ENCODE data around the gene XNDC1N.
"Not testable (repeated sequence)": the region's sequence is repeated elsewhere in the genome, so short reads cannot be mapped to it uniquely, and the experiment has no call there.

Gene XNDC1N

GRCh38 chr11:71934213-71934612 lies 5.8 kb upstream of the XNDC1N start:
- no peak for DNase-seq (ENCODE audit: low read depth)
- no peak overlapping the region for H3K4me3 ChIP-seq (ENCODE audit: low read depth, low read length)

GRCh38 chr11:71933141-71933933 lies 4.9 kb upstream of the XNDC1N start:
- H3K4me3 ChIP-seq (ENCODE audit: low read depth, low read length) = no peak overlapping the region
- no peak for DNase-seq (ENCODE audit: low read depth)

GRCh38 chr11:71931245-71931602 lies 2.8 kb upstream of the XNDC1N start:
- H3K4me3 ChIP-seq (ENCODE audit: low read depth, low read length) = no peak overlapping the region
- DNase-seq (ENCODE audit: low read depth) = no peak

DNA sequence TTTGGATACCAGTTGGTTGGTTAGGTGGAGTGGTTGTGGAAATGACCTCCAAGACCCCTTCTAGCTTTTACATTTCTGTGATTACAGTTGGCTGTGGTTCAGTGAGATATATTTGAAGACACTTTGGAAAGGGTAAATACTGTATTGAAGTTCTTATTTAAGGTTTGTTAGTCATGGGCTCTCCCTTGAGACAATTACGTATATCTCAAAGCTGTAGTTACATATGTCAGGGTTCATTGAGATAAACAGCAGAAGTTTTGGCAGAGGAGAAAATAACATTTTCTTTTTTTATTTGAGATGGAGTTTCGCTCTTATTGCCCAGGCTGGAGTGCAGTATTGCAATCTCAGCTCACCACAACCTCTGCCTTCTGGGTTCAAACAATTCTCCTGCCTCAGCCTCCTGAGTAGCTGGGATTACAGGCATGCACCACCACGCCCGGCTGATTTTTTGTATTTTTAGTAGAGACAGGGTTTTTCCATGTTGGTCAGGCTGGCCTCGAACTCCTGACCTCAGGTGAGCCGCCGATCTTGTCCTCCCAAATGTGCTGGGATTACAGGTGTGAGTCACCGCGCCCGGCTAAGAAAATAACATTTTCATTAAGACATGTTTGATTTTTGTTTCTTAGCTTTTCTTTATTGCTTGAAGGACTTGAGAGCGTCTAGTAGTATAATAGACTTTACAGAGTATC lies 2.3 kb upstream of the XNDC1N start:
- H3K4me3 ChIP-seq (ENCODE audit: low read depth, low read length) = no peak overlapping the region
- DNase-seq (ENCODE audit: low read depth) = no peak

DNA sequence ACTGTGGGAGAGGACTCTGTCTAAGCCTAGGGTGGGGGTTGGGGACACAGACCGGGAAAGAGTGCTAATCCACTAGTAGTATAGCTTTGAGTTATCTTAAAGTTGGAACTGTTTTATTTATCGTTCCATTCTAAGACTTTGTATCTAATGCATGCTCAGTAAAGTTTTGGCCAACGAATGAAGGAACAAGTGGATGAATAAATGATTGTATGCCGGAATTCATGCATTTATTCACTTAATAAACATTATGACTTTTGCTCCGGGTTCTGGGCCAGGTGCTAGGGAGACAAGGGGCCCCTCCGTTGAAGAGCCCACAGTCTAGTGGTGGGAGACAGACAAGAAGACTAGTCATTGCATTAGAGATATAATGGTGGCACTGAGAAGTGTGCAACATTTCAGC lies 1.1 kb upstream of the XNDC1N start:
- DNase-seq (ENCODE audit: low read depth) = no peak
- H3K4me3 ChIP-seq (ENCODE audit: low read depth, low read length) = peak overlapping the region; percentile 98

DNA sequence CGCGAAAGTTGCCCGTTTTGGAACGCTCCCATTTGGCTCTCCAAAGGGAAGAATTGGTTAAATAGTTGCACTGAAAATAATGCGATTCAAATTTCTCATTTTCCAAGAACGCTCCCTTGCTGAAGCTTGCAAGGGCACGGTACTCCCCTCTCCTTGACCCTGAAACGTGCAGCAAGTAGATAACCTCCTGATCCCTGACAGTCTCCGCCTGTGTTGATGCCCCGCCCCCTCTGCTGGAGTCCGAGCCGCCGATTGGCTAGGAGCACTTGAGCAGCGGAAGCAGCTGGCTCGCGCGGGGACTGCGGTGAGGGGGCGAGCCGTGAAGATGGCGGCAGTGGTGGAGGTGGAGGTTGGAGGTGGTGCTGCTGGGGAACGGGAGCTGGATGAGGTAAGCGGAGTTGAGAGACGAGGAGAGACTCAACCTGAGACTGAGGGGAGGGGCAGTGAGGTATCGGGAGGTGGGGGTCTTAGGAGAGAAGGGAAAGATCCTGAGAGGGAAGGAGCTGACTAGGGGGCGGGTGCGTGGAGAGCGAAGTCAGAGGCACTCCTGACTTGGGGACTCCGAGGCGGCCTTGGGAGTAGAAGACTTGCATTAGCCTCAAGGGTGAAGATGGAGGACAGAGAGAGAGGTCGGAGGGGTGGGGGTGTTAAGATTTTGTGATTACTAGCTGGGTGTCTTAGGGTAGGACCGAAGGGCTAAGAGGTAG lies 496 bp upstream of the XNDC1N start, which contains the start of gene RNF121:
Gene RNF121 (plus strand): TSS at position 310 of the 707 bp plus-strand sequence. CDS start 16 bp downstream, at position 326.
- peak within 1 kb of the TSS; percentile 98 for H3K4me3 ChIP-seq (ENCODE audit: low read depth, low read length)
- peak; percentile 78 for DNase-seq (ENCODE audit: low read depth)

DNA sequence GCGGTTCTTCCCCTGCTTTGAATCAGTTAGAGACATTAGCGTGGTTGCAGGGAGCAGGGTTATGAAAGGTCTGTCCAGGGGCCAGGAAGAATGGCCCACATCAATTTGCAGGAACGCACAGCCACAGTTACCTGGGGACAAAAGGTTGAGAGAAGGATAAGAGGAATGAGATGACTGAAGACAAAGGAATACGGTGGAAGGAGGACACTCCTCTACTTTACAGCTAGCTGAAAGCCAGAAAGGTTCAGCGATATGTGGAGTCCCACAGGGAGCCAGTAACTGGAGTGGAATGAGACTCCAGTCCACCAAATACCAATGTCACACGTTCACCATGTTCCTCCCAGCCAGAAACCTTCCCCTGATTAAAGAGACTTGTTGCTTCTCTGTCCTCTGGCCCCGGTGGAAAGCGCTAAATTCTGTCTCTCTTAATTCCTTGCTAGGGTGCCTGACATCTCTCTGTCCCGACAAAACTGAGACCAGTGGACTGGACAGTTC lies 10.7 kb downstream of the XNDC1N start:
- DNase-seq (ENCODE audit: low read depth) = no peak
- no peak overlapping the region for H3K4me3 ChIP-seq (ENCODE audit: low read depth, low read length)

- H3K4me3 ChIP-seq (ENCODE audit: low read depth, low read length) = no peak overlapping the region
- DNase-seq (ENCODE audit: low read depth) = no peak
Measured at GRCh38 chr11:71914617-71915189, 13.7 kb downstream of the XNDC1N start.

DNA sequence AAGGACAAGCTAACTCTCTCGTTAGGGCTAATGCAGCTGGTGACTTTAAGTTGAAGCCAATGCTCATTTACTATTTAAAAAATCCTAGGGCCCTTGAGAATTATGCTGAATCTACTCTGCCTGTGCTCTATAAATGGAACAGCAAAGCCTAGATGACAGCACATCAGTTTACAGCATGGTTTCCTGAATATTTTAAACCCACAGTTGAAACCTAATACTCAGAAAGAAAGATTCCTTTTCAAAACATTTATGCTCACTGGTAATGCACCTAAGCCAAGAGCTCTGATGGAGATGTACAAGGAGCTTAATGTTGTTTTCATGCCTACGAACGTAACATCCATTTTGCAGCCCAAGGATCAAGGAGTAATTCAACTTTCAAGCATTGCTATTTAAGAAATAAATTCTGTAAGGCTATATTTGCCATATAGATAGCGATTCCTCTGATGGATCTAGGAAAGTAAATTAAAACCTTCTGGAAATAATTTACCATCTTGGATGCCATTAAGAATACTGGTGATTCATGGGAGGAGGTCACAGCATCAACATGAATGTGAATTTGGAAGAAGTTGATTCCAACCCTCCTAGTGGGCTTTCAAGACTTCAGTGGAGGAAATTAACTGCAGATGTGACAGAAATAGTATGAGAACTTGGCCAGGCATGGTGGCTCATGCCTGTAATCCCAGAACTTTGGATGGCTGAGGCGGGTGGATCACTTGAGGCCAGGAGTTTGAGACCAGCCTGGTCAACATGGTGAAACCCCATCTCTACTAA lies 14.5 kb downstream of the XNDC1N start:
- no peak overlapping the region for H3K4me3 ChIP-seq (ENCODE audit: low read depth, low read length)
- DNase-seq (ENCODE audit: low read depth) = no peak

GRCh38 chr11:71911986-71912340 lies 16.4 kb downstream of the XNDC1N start:
- not testable (repeated sequence) for DNase-seq (ENCODE audit: low read depth); H3K4me3 ChIP-seq (ENCODE audit: low read depth, low read length)

DNA sequence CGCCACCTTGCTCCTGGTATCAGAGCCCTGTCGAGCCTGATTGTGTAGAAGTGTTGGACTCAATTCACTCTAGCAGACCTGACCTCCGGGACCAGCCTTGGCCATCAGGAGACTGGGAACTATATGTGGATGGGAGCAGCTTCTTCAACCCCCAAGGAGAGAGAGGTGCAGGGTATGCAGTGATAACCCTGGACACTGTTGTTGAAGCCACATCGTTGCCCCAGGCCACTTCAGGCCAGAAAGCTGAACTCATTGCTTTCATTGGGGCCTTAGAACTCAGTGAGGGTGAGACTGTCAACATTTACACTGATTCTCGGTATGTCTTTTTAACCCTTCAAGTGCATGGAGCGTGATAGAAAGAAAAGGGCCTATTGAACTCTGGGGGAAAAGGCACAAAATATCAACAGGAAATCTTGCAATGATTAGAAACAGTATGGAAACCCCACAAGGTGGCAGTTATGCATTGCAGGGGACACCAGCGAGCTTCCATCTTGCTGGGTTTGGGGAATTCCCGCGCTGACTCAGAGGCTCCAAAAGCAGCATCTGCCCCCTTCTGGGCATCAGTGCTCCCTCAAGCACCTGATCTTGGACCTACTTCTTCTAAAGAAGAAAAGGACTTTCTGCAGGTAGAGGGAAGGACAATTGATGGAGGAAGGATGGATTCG lies 16.9 kb downstream of the XNDC1N start:
- DNase-seq (ENCODE audit: low read depth); H3K4me3 ChIP-seq (ENCODE audit: low read depth, low read length): not testable (repeated sequence)

- not testable (repeated sequence) for H3K4me3 ChIP-seq (ENCODE audit: low read depth, low read length); DNase-seq (ENCODE audit: low read depth)
Measured at GRCh38 chr11:71910775-71911174, 17.6 kb downstream of the XNDC1N start.

DNA sequence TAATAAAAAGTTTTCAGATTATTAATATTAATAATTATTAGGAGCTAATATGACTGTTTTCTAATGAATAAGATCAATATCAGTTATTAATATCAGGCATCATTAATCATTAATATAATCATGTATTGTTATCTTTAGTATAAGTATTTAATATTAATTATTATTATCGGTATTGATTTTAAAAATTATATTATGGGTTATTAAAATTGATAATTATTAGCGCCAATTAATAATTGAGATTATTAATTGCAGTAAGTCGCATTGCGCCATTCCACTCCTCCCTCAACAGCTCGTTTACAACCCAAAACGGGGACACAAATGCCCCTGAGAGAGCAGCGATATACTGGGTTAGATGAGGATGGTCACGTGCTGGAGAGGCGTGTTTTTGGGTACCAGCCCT lies 20.2 kb downstream of the XNDC1N start:
- DNase-seq (ENCODE audit: low read depth) = no peak
- H3K4me3 ChIP-seq (ENCODE audit: low read depth, low read length) = no peak overlapping the region

DNA sequence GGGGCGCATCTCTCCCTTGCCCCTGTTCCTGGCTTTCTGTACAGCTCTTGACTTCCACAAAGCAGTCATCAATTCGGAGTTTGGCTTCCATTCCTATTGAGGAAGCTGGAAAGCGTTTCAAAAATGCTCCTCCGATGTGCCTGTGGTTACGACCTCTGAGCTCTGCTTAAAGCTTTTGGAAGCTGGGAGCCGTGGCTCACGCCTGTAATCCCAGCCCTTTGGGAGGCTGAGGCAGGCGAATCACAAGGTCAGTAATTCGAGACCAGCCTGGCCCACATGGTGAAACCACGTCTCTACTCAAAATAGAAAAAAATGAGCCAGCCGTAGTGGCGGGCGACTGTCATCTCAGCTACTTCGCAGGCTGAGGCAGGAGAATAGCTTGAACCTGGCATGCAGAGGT lies 27.3 kb downstream of the XNDC1N start:
- peak; percentile 73 for DNase-seq (ENCODE audit: low read depth)
- not testable (repeated sequence) for H3K4me3 ChIP-seq (ENCODE audit: low read depth, low read length)

GRCh38 chr11:71895961-71896360 lies 32.4 kb downstream of the XNDC1N start:
- H3K4me3 ChIP-seq (ENCODE audit: low read depth, low read length) = no peak overlapping the region

GRCh38 chr11:71889181-71889872 lies 39.1 kb downstream of the XNDC1N start:
- not testable (repeated sequence) for DNase-seq (ENCODE audit: low read depth)

More at GRCh38 chr11:71895961-71896360, 32.4 kb downstream of the XNDC1N start:
- no peak for DNase-seq (ENCODE audit: low read depth)

GRCh38 chr11:71888335-71889010 lies 39.9 kb downstream of the XNDC1N start:
- H3K4me3 ChIP-seq (ENCODE audit: low read depth, low read length); DNase-seq (ENCODE audit: low read depth): not testable (repeated sequence)

More at GRCh38 chr11:71889181-71889872, 39.1 kb downstream of the XNDC1N start:
- H3K4me3 ChIP-seq (ENCODE audit: low read depth, low read length) = not testable (repeated sequence)
